Osteoblast (primary cell): ENCODE data around the gene TESPA1. TPM values are rescaled to one million over a fixed set of nuclear protein-coding genes. Genes with fewer than 3 reads are reported as not detected.
"Not testable (repeated sequence)": the region's sequence is repeated elsewhere in the genome, so short reads cannot be mapped to it uniquely, and the experiment has no call there.

Experiments
- DNase-seq: peaks from one replicate; pipeline ENCODE4 v3.0.0; 2011; ENCODE audit warnings: low spot score, mixed read lengths; ENCODE audit not compliant: insufficient read length; ENCODE audit errors: missing footprints
- H2AFZ ChIP-seq: 2 replicates; pipeline ENCODE4 v1.6.0; 2011; ENCODE audit warnings: mild to moderate bottlenecking, low read length
- H3K27ac ChIP-seq: 2 replicates; pipeline ENCODE4 v1.5.1; 2011; ENCODE audit warnings: mild to moderate bottlenecking, low read depth, low read length, moderate library complexity
- H3K27me3 ChIP-seq: 2 replicates; pipeline ENCODE4 v1.6.0; 2012; ENCODE audit warnings: mild to moderate bottlenecking, control low read depth, inconsistent platforms, low read length, moderate library complexity; ENCODE audit not compliant: insufficient read depth
- H3K36me3 ChIP-seq: 2 replicates; pipeline ENCODE4 v1.5.1; 2011; ENCODE audit warnings: mild to moderate bottlenecking, low read length, control low read depth, moderate library complexity; ENCODE audit not compliant: insufficient read depth
- H3K4me1 ChIP-seq: 2 replicates; pipeline ENCODE4 v1.5.1; 2011; ENCODE audit warnings: mild to moderate bottlenecking, low read length, control low read depth, moderate library complexity; ENCODE audit not compliant: insufficient read depth
- H3K4me2 ChIP-seq: 2 replicates; pipeline ENCODE4 v1.6.0; 2011; ENCODE audit warnings: mild to moderate bottlenecking, low read length; ENCODE audit not compliant: insufficient read depth
- H3K4me3 ChIP-seq: fragments of 200-600 bp; sonication (generic); 3 replicates; pipeline ENCODE4 v1.5.1; 2012; ENCODE audit warnings: mild to moderate bottlenecking, low read length, inconsistent platforms; ENCODE audit not compliant: insufficient read depth
- H3K79me2 ChIP-seq: 2 replicates; pipeline ENCODE4 v1.6.0; 2012; ENCODE audit warnings: mild to moderate bottlenecking, low read length, control low read depth, inconsistent platforms; ENCODE audit not compliant: insufficient read depth
- H3K9me3 ChIP-seq: 2 replicates; pipeline ENCODE4 v1.5.1; 2011; ENCODE audit warnings: low read depth, low read length, control low read depth
- H4K20me1 ChIP-seq: 2 replicates; pipeline ENCODE4 v1.6.0; 2012; ENCODE audit warnings: mild to moderate bottlenecking, low read length, control low read depth; ENCODE audit not compliant: insufficient read depth
- CTCF ChIP-seq: IDR thresholded peaks from 2 replicates; pipeline ENCODE4 v1.5.1; 2011; ENCODE audit warnings: mild to moderate bottlenecking, low read depth, low read length, moderate library complexity; ENCODE audit errors: extremely low read depth
- total RNA-seq: library from RNA; depleted of rRNA; stranded (reverse); fragments of >200 nt; gene quantifications from 2 replicates; pipeline ENCODE4 v1.2.3, GENCODE V29; 2012

The TESPA1 gene
- total RNA-seq, 1 donor, result not detected

GRCh38 chr12:54988402-54989054, 4.0 kb upstream of the TESPA1 start:
- Histone ChIP-seq H4K20me1 (no peaks in the 10 kb centered on the region), H3K36me3 (no peaks in the 10 kb centered on the region), H3K27ac (no peak overlapping the region), H3K27me3 (peaks cover 4% of the 10 kb centered on the region), H3K4me2 (no peak overlapping the region), H3K4me1 (no peaks in the 10 kb centered on the region), H3K9me3 (no peaks in the 10 kb centered on the region), H2AFZ (no peak overlapping the region), H3K4me3 (no peak overlapping the region), H3K79me2 (no peaks in the 10 kb centered on the region)
- DNase-seq, result no peak
- TF ChIP-seq CTCF, result no peak

- no peaks in the 10 kb centered on the region for H3K9me3 ChIP-seq
- no peaks in the 10 kb centered on the region for H3K79me2 ChIP-seq
- peaks cover 4% of the 10 kb centered on the region for H3K27me3 ChIP-seq
- no peak for DNase-seq
- no peaks in the 10 kb centered on the region for H3K36me3 ChIP-seq
- TF ChIP-seq CTCF, result no peak
- H2AFZ ChIP-seq, result no peak overlapping the region
- no peak overlapping the region for H3K4me2 ChIP-seq
- H3K27ac ChIP-seq, result no peak overlapping the region
- H4K20me1 ChIP-seq, result no peaks in the 10 kb centered on the region
- H3K4me3 ChIP-seq, result no peak overlapping the region
- H3K4me1 ChIP-seq, result no peaks in the 10 kb centered on the region
Measured at GRCh38 chr12:54987611-54988231, 3.2 kb upstream of the TESPA1 start.

GRCh38 chr12:54986773-54987172, 2.2 kb upstream of the TESPA1 start:
- not testable (repeated sequence) for DNase-seq, H3K27ac ChIP-seq, H3K4me1 ChIP-seq, H3K36me3 ChIP-seq, H4K20me1 ChIP-seq, H3K79me2 ChIP-seq, H3K9me3 ChIP-seq, H3K4me3 ChIP-seq, H2AFZ ChIP-seq, H3K27me3 ChIP-seq, H3K4me2 ChIP-seq

- no peaks in the 10 kb centered on the region for H3K4me1 ChIP-seq
- no peak overlapping the region for H3K27ac ChIP-seq
- H3K27me3 ChIP-seq, result no peaks in the 10 kb centered on the region
- no peaks in the 10 kb centered on the region for H3K36me3 ChIP-seq
- H3K4me3 ChIP-seq, result no peak overlapping the region
- no peak overlapping the region for H3K4me2 ChIP-seq
- no peaks in the 10 kb centered on the region for H3K79me2 ChIP-seq
- H2AFZ ChIP-seq, result no peak overlapping the region
- TF ChIP-seq CTCF, result no peak
- no peaks in the 10 kb centered on the region for H4K20me1 ChIP-seq
- no peak for DNase-seq
- no peaks in the 10 kb centered on the region for H3K9me3 ChIP-seq
Measured at GRCh38 chr12:54983536-54984101, 943 bp downstream of the TESPA1 start.
